ENCODE measurements around the gene STARD3.

Gene STARD3

GRCh38 chr17:39677542-39678339, 40.8 kb downstream of the STARD3 start:
- no peak for TF ChIP-seq CTCF (IDR thresholded peaks at IDR 0.05; ENCODE audit: insufficient read depth, low read depth, low read length, missing control alignments)
- no peak for DNase-seq (ENCODE audit: low read depth)
- no peak overlapping the region for H3K4me3 ChIP-seq (ENCODE audit: low read length)

- DNase-seq (ENCODE audit: low read depth) = no peak
- no peak for TF ChIP-seq CTCF (IDR thresholded peaks at IDR 0.05; ENCODE audit: insufficient read depth, low read depth, low read length, missing control alignments)
- H3K4me3 ChIP-seq (ENCODE audit: low read length) = no peak overlapping the region
These were observed 41.6 kb downstream of the STARD3 start for GRCh38 chr17:39678340-39679116.

- H3K4me3 ChIP-seq (ENCODE audit: low read length) = no peak overlapping the region
- DNase-seq (ENCODE audit: low read depth) = no peak
- no peak for TF ChIP-seq CTCF (IDR thresholded peaks at IDR 0.05; ENCODE audit: insufficient read depth, low read depth, low read length, missing control alignments)
These were observed 42.7 kb downstream of the STARD3 start for GRCh38 chr17:39679521-39680192.

GRCh38 chr17:39683295-39683939, 46.5 kb downstream of the STARD3 start:
- no peak for TF ChIP-seq CTCF (IDR thresholded peaks at IDR 0.05; ENCODE audit: insufficient read depth, low read depth, low read length, missing control alignments)
- H3K4me3 ChIP-seq (ENCODE audit: low read length) = no peak overlapping the region
- no peak for DNase-seq (ENCODE audit: low read depth)

GRCh38 chr17:39684369-39685192, 47.6 kb downstream of the STARD3 start:
- H3K4me3 ChIP-seq (ENCODE audit: low read length) = no peak overlapping the region
- DNase-seq (ENCODE audit: low read depth) = no peak
- TF ChIP-seq CTCF (IDR thresholded peaks at IDR 0.05; ENCODE audit: insufficient read depth, low read depth, low read length, missing control alignments) = no peak

GRCh38 chr17:39687101-39687545, 50.2 kb downstream of the STARD3 start:
- no peak for DNase-seq (ENCODE audit: low read depth)
- TF ChIP-seq CTCF (IDR thresholded peaks at IDR 0.05; ENCODE audit: insufficient read depth, low read depth, low read length, missing control alignments) = no peak
- H3K4me3 ChIP-seq (ENCODE audit: low read length) = peak overlapping the region; percentile 63

All from epithelial cell of esophagus (primary cell).